Measurements from ENCODE around the gene SEMA6A.

SEMA6A gene

DNA sequence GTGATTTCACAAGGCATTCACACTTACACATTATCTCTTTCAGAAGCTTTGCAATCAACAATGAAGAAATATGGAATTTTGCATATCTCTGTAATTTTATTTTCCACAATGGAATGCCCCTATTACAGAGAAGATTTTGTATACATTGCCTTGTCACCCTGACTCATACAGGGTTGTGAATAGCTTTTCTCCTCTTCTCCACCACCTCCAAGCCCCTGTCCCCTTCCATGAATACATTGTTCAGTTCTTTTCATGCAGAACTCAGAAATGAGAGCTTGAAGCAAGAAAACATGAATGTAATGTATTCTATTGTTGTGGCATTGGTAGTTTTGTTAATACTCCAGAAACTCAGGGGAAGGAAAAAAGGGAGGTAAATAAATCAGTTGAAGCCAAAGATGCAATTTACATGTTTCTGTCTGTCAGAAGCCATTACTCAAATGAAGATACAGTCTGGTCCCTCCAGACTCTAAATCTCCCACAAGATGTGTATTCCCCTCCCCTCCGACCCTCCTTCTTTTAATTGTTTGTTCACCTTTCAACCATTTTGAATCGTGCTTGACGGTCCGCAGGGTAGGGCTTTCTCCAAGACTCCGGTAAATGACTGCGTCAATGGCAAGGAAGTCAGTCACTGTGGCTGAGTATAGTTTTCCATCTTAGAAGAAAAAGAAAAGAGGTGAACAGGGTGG is 86.1 kb downstream of the SEMA6A start:
- no peak for FAIRE-seq

DNA sequence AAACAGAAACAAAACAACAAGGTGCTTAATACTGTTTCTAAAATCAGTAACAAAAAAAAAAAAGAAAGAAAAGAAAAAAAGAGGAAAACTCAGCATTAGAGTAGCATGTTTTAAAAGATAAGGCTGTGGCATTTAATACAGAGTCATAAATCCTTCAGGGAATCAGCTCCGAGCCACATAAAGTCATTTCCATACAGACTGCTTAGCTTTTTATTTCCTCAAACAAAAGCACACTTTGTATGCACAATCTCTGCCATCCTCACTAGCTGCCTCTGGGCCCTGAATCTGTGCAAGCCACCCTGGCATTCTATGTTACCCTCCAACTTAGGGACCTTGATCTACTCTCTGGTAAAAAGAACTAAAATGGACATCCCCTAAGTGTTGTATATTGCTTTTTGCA is 87.6 kb downstream of the SEMA6A start:
- FAIRE-seq, result no peak

DNA sequence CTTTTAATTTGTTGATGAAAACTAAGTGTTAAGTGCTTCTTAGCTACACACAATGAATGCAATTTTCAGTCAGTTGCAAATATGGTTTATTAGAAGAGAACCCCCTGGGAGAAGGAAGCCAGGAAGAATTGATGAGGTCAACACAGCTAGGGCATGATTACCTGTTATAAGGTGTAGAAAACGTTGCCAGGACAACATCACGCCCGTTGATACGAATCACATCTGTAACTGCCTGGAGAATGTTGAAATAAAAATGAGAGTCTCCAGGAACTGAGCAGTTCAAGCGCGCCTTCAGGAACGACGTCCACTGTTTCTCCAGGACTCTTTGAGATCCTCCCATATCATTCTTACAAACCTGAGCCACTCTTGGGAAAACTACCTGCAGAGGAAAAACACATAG is 88.0 kb downstream of the SEMA6A start:
- no peak for FAIRE-seq

DNA sequence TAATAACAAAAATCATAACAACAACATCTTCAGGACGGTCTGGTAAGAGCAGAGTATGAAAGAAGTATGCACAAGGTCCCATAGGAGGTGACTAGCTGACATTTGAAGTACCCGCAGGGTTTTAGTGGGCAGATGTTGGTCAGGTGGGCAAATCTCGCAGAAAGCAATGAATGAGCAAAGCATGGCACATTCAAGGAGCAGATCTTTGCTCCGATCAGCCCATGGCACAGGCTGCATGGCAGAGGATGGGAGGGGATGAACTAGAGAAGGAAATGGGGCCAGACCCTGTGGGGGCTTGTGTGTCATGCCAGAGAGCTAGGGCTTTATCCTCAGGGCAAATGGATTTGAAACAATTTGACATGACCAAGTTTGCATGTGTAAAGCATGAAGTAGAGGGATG is 90.0 kb downstream of the SEMA6A start:
- FAIRE-seq, result no peak

DNA sequence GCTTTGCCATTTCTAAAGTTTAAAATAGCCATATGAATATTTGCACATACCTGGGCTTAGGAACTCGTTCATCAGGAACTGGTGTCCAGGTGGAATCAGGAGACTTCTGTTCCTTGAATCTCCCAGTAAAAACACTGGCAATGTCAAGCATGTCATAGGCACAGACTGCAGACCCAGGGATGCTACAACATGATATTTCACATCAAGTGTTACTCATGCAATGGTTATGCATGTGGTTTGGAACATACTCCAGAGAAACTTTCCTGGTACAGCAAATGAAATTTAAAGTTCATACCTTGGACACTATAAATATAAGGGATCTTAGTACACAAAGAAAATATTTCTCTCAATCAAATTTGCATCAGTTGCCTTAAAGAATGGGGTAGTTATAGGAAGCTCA is 92.2 kb downstream of the SEMA6A start:
- FAIRE-seq, result no peak

DNA sequence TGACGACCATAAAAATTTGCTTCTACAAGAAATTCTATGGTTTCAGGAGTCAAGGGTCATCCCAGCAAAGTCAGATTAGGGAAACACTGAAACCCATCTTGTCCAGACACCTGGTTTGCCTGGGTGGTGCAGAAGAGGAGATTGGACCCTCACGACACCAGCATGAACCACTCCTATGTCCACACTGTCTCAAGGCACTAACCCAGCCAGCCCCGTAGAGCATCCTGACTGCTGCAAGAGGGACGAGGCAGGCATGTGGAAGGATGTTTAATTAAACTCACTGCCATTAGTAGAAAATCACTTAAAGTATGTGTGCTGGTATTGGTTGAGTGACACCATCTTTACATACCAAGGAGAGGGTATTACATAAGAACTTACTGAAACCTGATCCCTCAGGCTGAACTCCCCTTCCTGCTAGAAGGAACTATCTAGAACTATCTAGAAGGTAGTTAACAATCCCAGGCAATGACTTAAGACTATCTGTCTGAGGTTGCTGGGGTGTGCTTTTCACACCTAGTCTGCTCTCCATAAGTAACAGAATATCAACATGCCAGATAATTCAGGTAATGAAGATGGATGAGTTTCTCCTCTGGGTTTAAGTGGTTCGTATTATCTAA is 93.6 kb downstream of the SEMA6A start:
- FAIRE-seq, result no peak

DNA sequence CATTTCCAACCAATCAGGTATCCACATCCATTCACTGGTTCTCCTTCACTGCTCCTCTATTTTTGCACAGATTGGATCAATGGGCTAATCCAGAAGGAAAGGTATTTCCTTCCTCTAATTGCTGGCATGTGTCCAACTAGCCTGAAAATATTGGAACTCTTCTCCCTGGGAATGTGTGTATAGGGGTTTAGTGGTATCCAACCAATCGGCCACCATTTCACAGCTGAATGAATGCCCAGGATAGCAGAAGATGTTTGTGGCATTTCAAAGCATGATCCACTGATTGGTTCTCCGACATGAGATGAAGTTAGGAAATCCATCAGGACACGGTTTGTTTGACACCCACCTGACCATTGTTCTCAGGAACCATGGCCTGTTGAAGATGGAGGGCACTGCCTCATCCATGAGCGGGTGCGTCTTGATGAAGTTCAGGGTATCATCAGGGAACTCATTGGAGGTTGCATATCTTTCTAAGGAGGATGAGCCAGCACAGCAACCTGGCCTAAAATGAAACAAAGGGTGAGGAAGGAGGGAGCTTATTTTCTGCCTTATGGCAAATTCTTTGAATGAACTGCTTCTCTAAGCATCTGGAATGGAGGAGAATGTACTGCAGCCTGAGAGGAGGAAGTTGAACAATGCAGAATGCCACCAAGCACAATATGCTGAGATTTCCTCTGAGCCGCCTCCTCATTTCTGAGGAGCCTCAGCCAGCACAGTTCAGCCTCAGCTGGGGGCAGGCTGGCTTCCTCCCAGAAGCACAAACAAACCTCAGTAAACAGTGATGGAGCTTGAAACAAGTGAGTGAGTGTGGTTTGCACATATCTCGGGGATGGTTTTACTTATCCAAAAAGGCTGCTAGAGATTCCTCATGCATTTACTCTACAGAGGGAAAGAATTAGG is 94.6 kb downstream of the SEMA6A start:
- no peak for FAIRE-seq

DNA sequence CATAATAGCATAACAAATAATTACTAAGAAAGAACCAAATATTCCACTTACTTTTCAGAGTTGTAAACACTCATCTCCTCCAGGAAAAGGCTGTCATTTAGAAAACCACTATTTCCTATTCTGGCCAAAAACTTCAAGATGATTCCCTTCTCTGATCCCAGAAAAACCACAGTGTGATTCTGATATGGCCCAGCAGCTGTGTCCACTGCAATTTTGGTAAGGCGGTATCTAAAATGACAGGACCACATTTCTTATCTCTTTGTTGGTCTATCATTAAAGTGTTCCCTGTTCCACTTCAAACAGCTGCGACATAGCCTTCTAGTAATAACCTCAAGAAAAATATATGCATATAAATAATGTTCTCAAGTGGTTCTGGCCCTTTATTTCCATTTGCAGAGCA is 96.1 kb downstream of the SEMA6A start:
- FAIRE-seq, result no peak

DNA sequence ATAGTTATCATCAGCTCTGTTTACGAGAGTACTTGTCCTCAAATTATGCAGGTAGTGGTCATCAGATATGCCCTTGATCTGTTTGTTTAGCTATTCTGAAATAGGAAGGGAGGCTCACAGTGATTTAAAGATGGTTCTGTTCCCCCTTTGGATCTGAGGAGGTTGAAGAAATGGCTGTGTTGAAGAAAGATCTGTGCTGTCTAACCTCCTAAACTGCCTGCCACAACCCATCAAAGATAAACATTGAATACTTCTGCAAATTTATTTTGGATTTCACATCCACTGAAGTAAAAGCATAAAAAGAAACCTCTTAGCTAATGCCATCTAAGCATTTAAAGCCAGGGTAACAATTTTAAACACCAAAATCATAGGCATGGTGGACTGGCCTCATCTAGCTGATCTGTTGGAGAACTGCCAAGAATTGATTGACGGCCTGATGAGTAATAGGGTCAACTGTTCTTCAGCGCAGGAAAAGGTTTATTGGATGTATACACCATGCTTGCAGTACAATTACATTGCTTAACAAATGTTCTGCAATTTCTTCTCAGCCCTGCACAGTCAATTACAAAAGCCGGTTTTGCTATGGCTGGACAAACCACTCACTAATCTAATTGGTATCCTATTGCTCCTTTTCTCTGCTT is 97.6 kb downstream of the SEMA6A start:
- FAIRE-seq, result no peak

DNA sequence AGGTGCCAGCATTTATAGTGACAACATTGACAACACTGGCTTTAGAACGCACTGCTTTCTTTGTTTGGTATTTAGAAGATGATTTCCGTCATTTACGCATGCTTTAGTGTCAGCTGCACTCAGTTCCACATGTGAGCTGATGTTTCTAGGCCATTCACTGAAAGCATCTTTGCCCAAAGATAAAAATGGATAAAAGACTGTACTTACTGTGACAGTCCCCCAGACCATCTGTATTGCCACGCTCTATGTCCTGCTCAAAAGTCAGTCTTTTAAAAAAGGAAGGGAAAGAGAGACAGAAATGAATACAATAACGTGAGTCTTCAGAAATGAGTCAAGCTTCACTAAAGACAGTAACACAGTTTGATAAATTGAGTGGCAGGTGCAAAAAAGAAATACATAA is 99.3 kb downstream of the SEMA6A start:
- FAIRE-seq, result no peak

DNA sequence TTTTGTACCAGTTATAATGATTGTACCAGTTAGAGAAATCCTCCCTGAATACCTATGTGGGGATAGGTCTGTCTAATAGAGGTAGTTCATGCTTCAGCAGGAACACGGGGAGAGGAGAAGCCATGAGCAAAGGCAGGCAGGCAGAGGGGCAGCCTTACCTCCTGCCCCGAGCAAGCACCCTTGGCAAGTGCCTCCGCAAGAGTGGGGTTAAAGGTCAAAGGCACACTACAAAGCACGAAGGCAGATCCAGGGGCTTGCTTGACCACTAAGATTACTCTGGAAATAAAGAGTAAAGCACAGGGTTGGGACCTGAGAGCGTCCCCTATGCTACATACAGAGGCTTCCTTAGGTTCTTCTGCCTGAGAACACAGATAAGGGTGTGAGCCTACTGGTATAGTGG is 100.9 kb downstream of the SEMA6A start:
- FAIRE-seq, result no peak

DNA sequence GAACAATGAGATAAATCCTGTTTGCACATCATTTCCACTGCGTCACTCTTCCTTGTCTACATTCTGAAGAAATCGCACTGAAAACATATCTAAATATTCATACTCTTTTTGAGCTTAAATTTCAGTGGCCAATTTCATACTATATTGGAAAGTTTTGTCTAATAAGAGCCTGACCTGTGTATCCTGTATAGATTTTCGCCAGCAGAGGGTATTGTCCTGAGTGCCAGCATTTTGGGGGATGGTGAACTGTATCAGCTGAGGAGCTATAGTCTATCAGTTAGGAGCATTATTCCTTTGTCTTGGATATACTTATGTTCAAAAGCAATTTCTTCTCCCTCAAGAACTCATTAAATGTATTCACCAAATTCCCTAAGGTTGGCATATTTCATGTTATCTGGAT is 102.3 kb downstream of the SEMA6A start:
- FAIRE-seq, result no peak

DNA sequence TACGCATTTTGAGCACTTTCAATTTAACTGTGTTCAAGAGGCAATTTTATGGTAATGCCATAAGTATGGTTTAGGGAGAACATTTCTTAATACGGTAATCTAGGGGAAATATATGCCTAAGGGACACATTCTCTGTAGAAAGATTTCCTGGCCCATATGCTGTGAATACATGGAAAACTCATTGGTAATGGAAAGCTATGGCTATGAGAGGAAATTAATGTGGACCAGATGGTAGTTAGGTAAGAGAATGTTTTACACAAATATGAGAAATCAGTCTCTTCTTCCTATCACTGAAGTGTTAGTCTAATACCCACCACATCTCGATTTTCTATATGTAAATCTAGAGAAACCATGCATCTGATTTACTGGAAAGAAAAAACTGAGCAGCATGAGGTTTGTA is 105.0 kb downstream of the SEMA6A start:
- no peak for FAIRE-seq

DNA sequence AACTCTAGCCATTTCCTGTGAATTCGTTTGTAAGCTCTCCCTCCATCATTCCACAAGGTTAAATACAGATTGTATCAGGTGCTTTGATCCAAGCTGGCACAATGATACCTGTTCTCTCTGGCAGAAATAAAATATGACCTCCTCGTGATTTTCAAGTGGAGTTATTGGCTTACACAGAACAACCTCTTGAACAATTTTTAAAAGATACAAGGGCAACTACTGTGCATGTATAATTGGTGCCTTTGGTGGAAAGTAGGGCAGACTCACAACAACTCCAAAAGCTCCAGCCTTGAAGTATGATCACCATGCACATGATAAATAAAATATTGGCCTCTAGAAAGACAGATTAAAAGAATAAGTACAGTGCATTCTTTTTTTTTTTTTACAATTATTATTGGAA is 106.0 kb downstream of the SEMA6A start:
- FAIRE-seq, result no peak

DNA sequence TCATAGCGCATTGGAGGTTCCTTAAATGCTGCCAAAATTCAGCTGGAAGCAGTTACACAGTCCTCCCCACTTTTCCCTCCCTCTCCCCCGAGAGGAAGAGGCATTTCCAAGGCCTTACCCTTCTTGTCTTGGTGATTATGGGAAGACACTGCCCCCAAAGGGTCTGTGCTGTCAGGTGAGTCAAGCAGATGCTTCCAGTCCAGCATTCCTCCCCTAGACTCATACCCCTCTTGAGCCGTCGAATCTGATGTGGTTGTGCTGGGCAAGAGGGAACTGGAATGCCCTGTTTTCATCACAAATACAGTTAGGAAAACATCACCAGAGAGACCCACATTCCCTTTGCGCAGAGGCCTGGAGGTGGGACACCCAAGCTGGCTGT is 107.2 kb downstream of the SEMA6A start:
- FAIRE-seq, result no peak

DNA sequence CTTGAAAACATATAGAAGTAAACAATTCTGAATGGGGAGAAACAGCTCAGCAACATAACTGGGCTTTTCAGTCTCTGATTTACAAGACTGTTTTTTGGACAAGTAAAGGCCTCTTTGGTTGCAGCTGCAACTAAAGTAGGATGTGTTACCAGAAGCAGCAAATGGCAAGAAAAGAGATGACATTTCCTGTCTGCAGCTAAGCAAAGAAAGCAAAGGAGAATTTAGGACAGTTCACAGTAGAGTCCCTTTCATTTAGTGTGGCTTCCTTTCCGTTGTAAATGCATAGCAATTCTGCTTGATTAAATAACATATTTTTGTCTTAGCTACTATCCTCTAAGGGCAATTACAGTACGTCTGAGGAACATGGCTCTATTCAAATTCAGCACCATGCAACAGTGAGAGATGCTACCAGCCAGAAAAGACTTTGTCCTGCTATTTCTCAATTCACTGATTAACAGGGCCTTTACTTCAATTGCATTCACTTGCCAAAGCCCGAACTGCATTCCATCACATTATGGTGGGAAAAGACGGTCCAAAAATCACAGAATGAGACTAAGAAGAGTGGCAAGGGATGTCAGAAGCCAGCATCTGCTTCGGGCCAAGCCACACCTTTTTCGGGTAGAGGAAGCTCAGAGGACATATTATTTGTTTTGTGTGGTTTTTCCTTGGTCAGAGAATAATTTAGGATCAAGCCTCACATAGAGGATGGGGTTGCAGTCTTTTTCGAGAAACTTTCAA is 107.7 kb downstream of the SEMA6A start:
- no peak for FAIRE-seq

DNA sequence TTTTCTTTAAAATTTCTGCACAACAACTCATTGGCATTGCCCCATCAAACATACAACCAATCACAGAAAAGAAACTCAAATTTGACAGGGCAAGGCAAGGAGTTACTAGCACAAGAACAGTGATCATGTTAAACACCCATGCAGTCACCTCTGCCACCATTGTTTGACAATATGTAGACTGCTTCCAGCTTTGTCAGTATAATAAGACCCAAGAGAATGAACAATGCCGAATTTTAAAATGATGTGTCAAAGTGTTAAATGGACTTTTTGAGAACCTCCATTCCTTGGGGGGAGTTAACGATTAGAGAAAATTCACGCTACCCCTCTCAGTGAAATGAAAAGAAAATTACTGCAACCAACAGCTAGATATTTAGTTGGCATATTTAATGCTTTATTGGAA is 109.2 kb downstream of the SEMA6A start:
- FAIRE-seq, result no peak

DNA sequence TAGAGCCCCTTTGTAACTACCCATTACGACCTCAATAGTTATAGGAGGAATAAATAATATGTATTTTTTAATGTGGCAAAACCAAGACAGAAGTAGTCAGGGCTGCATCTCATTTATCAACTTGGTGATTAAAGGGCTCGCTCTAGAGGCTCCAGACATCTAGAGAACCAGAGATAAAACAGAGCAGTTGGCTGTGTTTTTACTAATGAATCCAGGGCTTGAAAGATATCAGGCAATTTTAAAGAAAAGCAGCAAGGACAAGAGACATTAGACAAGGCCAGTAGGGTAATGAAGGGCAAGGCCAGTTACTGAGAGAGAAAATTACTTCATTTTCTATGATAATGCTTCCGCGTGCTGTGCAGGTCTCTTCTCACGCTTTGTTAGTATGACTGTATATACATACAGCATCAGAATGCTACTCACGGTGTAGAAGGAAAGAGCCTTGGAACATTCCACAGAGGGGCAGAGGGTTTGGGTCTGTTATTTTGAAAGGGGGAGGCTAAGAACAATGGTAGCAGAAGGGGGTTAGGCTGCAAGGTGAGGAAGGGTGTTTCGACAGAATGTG is 110.4 kb downstream of the SEMA6A start:
- no peak for FAIRE-seq

DNA sequence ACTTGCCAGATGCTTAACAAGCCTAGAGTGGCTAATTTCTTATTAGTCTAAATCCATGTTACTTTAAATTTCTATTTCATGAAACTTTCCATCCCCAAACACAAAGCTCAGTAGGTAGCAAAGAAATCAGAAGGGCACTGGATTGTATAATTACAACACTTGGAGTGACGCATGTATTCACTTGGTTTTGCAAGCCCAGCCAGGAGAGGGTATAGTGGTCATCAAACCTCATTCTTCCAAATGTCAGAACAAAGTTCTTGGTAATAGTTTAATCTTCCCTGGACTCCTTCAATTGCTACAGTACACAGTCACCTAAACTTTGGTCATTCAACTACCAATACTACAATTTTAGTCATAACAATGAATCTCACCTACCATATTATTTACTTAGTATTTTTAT is 112.1 kb downstream of the SEMA6A start:
- no peak for FAIRE-seq

DNA sequence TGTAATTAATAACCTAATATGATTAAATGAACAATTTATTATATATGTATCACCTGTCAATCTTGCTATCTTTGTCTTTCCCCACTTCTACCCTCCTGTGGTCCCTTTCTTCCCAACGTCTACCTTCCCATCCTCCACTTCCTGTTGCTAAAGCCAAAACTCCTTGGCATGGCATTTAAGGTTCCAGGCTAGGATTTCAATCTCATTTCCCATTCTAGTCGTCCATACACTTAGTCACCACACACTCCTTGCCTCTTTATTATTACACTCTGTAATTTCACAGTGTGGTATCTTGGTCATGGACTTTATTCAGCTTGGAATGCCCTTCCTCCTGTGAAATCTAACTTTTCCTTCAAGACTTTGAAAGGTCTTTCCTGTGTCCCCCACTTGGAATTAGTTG is 115.3 kb downstream of the SEMA6A start:
- no peak for FAIRE-seq

DNA sequence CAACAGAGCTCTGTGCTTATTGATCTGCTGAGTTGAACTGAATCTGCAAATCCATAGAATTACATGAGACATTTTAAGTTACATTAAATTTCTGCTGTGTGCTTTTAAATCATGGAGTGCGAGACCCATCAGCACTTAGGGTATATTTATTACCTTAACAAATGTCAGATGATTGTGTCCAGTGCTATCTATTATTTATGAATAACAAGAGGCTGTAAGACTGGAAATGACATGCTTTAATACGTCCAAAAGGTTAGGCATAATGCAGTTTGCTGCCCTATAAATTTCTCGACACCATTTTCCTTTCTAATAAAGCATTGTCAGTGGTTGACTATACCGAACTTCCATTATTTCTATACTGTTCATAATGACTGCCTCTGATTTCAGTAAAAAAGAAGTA is 117.6 kb downstream of the SEMA6A start:
- no peak for FAIRE-seq

DNA sequence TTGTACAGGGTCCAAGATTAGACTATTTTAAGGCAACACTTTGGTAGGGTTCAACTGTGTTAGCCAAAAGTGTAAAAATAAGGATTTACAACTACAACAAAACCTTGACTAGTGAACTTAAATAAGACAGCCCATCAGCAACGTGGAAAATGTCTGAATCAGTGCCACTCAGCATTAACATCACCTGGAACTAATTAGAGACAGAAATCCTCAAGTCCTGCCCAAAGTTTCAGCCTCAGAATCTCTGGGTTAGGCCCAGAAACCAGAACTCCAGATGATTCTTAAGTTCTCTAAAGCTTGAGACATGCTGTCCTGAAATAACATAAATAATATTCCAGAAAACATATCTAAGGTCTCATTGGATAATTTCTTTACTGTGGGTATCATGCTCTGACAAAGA is 118.6 kb downstream of the SEMA6A start:
- no peak for FAIRE-seq

DNA sequence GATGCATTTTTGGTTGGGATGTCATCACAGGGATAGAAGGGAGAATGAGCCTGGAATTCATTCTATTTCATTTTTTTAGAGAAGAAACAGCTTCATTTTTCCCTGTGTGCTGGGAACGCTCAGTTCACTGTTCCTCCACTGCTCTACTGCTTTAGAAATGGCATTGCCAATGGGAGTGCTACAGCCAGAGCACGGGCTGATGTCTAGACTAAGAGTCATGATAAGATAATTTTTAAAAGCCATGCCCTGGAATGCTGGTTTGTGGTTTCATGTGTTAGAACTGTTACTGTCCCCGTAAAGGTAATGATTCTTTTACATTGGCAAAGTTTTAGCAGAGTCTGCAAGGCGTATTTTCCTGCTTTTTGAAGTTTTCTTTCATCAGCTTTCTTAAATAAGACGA is 119.6 kb downstream of the SEMA6A start:
- FAIRE-seq, result no peak
